GM12878 (cell line): ENCODE measurements around the gene INHBC.
"Not testable (repeated sequence)": the region's sequence is repeated elsewhere in the genome, so short reads cannot be mapped to it uniquely, and the experiment has no call there.

Source experiments
- CTCF ChIP-seq, 3 experiments: IDR thresholded peaks in 2 of 3; conservative IDR thresholded peaks in 1 of 3; 2 replicates each; pipeline ENCODE4 v1.5.1; 2011; ENCODE audit warnings: low read depth in 3 of 3, low read length in 3 of 3, mild to moderate bottlenecking in 3 of 3, control low read depth in 2 of 3, moderate library complexity in 2 of 3, inconsistent platforms in 1 of 3, mixed read lengths in 1 of 3; ENCODE audit not compliant: control insufficient read depth in 2 of 3, insufficient read depth in 1 of 3; ENCODE audit errors: extremely low read depth in 1 of 3
- PBX3 ChIP-seq: IDR thresholded peaks from 2 replicates; pipeline ENCODE4 v1.6.1; 2011; ENCODE audit warnings: mild to moderate bottlenecking, low read depth, low read length, moderate library complexity; ENCODE audit not compliant: insufficient replicate concordance
- RAD21 ChIP-seq: IDR thresholded peaks from 2 replicates; pipeline ENCODE4 v1.6.1; 2011; ENCODE audit warnings: mild to moderate bottlenecking, low read depth, low read length, moderate library complexity; ENCODE audit not compliant: insufficient read depth
- ZBTB33 ChIP-seq: fragments of 450-650 bp; IDR thresholded peaks from 2 replicates; pipeline ENCODE4 v1.6.1; 2017; ENCODE audit warnings: mild to moderate bottlenecking

- not testable (repeated sequence) for TF ChIP-seq ZBTB33; CTCF (IDR thresholded peaks at IDR 0.05 in 2 of 3, conservative IDR thresholded peaks at IDR 0.05 in 1 of 3; ENCODE audit: control insufficient read depth in 2 of 3, extremely low read depth in 1 of 3, insufficient read depth in 1 of 3, low read depth in 3 of 3, low read length in 3 of 3); PBX3; RAD21
Observed at GRCh38 chr12:57495051-57495701, 60.6 kb downstream of the INHBC start.
